Sigmoid colon (tissue), 4 donors: ENCODE results near the gene PSMD8.

Source experiments
- EP300 ChIP-seq, 4 donors: sonication (generic); formaldehyde crosslinking; IDR thresholded peaks; one replicate each; pipeline ENCODE4 v1.6.1; 2017; ENCODE audit warnings: antibody characterized with exemption in 4 of 4
- POLR2A ChIP-seq, 2 donors: fragments of 450-650 bp; IDR thresholded peaks; one replicate each; pipeline ENCODE4 v1.6.1; 2016; ENCODE audit warnings: antibody characterized with exemption in 2 of 2, mild to moderate bottlenecking in 2 of 2, moderate library complexity in 2 of 2
- POLR2AphosphoS5 ChIP-seq, 4 donors: sonication (generic); formaldehyde crosslinking; IDR thresholded peaks; one replicate each; pipeline ENCODE4 v1.6.1; 2017; ENCODE audit warnings: antibody characterized with exemption in 4 of 4
- TF ChIP-seq, protein P1 (sequence below), 4 experiments: fragments of 450-650 bp in 3 of 4; fragments of 200-600 bp in 1 of 4; IDR thresholded peaks; one replicate each; pipeline ENCODE4 v1.5.1; 2016 to 2019; ENCODE audit warnings: antibody characterized with exemption in 4 of 4, mild to moderate bottlenecking in 3 of 4, moderate library complexity in 2 of 4

DNA sequence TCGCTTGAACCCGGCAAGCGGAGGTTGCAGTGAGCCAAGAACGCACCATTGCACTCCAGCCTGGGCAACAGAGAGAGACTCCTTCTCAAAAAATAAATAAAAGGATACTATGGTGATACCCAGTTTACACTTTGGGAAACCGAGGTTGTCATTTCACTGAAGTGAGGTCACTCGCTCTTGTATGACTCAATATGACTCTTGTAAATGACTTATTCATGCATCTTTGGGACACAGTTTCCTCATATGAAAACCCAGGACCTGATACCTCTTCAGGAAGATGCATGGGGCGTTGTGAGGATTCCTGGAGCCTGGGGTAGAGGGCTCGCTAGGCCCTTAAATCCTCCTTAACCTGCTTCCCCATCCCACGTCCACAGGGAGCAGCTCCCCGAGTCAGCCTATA lies 4.5 kb downstream of the PSMD8 start:
- TF ChIP-seq, protein P1, sequence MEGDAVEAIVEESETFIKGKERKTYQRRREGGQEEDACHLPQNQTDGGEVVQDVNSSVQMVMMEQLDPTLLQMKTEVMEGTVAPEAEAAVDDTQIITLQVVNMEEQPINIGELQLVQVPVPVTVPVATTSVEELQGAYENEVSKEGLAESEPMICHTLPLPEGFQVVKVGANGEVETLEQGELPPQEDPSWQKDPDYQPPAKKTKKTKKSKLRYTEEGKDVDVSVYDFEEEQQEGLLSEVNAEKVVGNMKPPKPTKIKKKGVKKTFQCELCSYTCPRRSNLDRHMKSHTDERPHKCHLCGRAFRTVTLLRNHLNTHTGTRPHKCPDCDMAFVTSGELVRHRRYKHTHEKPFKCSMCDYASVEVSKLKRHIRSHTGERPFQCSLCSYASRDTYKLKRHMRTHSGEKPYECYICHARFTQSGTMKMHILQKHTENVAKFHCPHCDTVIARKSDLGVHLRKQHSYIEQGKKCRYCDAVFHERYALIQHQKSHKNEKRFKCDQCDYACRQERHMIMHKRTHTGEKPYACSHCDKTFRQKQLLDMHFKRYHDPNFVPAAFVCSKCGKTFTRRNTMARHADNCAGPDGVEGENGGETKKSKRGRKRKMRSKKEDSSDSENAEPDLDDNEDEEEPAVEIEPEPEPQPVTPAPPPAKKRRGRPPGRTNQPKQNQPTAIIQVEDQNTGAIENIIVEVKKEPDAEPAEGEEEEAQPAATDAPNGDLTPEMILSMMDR (IDR thresholded peaks at IDR 0.05): no peak
- no peak for TF ChIP-seq POLR2A (IDR thresholded peaks at IDR 0.05)
- TF ChIP-seq EP300 (IDR thresholded peaks at IDR 0.05): no peak
- TF ChIP-seq POLR2AphosphoS5 (IDR thresholded peaks at IDR 0.05): no peak
